Measurements from ENCODE around the gene DLL1.

The DLL1 gene

GRCh38 chr6:170294813-170295509 lies 4.1 kb upstream of the DLL1 start:
- DNase-seq: no peak

- no peak for DNase-seq
These were observed 3.4 kb upstream of the DLL1 start for GRCh38 chr6:170294298-170294730.

GRCh38 chr6:170293341-170294231 lies 2.7 kb upstream of the DLL1 start:
- DNase-seq: no peak

- DNase-seq: no peak
These were observed 1.7 kb upstream of the DLL1 start for GRCh38 chr6:170292407-170293158.

- no peak for DNase-seq
These were observed 1.2 kb upstream of the DLL1 start for GRCh38 chr6:170292111-170292406.

GRCh38 chr6:170291271-170292110 lies 613 bp upstream of the DLL1 start:
- DNase-seq: peak in 1 of 2 donors; percentile 50

- DNase-seq: no peak
These were observed 955 bp downstream of the DLL1 start for GRCh38 chr6:170289951-170290295.

GRCh38 chr6:170289180-170289931 lies 1.5 kb downstream of the DLL1 start:
- no peak for DNase-seq

- no peak for DNase-seq
These were observed 2.1 kb downstream of the DLL1 start for GRCh38 chr6:170288852-170289179.

GRCh38 chr6:170288091-170288631 lies 2.7 kb downstream of the DLL1 start:
- DNase-seq: no peak

- no peak for DNase-seq
These were observed 3.5 kb downstream of the DLL1 start for GRCh38 chr6:170287371-170287876.

- DNase-seq: no peak
These were observed 4.0 kb downstream of the DLL1 start for GRCh38 chr6:170286934-170287265.

- DNase-seq: no peak
These were observed 4.5 kb downstream of the DLL1 start for GRCh38 chr6:170286246-170286933.

GRCh38 chr6:170285482-170285881 lies 5.4 kb downstream of the DLL1 start:
- DNase-seq: no peak

- no peak for DNase-seq
These were observed 5.9 kb downstream of the DLL1 start for GRCh38 chr6:170284866-170285469.

GRCh38 chr6:170284126-170284773 lies 6.6 kb downstream of the DLL1 start:
- no peak for DNase-seq

- no peak for DNase-seq
These were observed 7.4 kb downstream of the DLL1 start for GRCh38 chr6:170283212-170284081.

GRCh38 chr6:170282512-170283158 lies 8.2 kb downstream of the DLL1 start:
- no peak for DNase-seq

Measured in stimulated activated CD4-positive, alpha-beta T cell treated with anti-CD3 and anti-CD28 coated beads, Interleukin-2, amount 100 ng/mL, for 24 hours (primary cell).